Measurements from ENCODE around the gene TXNDC8.

Gene TXNDC8

DNA sequence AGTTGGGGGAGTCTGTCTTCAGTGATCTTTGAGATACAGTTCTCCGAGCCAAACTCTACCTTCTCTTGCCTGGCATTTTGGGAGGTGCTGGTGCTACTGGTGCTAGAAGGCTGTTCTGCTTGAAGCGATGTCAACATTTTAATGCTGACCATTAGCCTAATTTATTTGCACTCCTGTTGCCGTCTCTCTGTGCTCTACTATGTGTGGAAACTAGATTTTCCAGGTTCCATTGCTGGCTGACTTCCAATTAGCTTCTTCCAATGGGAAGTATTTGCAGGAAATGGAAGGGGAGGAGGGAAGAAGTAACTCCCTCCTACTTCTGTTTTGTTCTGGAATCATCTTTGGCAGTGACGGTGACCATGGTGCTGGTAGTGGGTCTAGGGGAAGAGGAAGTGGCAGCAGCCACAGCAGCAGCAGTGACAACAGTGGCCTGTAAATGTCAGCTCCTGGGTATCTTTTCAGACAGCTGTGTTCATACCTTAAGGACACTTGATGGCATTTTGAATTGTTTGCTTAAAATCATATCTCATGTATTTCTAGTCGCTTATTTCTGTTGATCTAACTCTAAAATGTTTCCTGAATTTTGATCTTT is 7.9 kb downstream of the TXNDC8 start:
- ATAC-seq: no peak
- TF ChIP-seq ZC3H10 (CRISPR knock-in tag; IDR thresholded peaks at IDR 0.05) (no peak), TCF4 (CRISPR knock-in tag; IDR thresholded peaks at IDR 0.05; ENCODE audit: borderline replicate concordance) (no peak), GLIS3 (CRISPR knock-in tag; IDR thresholded peaks at IDR 0.05) (no peak), SNAI2 (CRISPR knock-in tag; IDR thresholded peaks at IDR 0.05) (no peak), ARNTL (CRISPR knock-in tag; IDR thresholded peaks at IDR 0.05; ENCODE audit: borderline replicate concordance, low read depth) (no peak), ZFP30 (CRISPR knock-in tag; IDR thresholded peaks at IDR 0.05) (no peak), ZNF8 (CRISPR knock-in tag; IDR thresholded peaks at IDR 0.05) (no peak), OSR1 (CRISPR knock-in tag; IDR thresholded peaks at IDR 0.05) (no peak), PPARA (CRISPR knock-in tag; IDR thresholded peaks at IDR 0.05; ENCODE audit: borderline replicate concordance) (no peak)
- TF ChIP-seq, protein P1, sequence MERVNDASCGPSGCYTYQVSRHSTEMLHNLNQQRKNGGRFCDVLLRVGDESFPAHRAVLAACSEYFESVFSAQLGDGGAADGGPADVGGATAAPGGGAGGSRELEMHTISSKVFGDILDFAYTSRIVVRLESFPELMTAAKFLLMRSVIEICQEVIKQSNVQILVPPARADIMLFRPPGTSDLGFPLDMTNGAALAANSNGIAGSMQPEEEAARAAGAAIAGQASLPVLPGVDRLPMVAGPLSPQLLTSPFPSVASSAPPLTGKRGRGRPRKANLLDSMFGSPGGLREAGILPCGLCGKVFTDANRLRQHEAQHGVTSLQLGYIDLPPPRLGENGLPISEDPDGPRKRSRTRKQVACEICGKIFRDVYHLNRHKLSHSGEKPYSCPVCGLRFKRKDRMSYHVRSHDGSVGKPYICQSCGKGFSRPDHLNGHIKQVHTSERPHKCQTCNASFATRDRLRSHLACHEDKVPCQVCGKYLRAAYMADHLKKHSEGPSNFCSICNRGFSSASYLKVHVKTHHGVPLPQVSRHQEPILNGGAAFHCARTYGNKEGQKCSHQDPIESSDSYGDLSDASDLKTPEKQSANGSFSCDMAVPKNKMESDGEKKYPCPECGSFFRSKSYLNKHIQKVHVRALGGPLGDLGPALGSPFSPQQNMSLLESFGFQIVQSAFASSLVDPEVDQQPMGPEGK (CRISPR knock-in tag; IDR thresholded peaks at IDR 0.05; ENCODE audit: borderline replicate concordance): no peak
- TF ChIP-seq, protein P2, sequence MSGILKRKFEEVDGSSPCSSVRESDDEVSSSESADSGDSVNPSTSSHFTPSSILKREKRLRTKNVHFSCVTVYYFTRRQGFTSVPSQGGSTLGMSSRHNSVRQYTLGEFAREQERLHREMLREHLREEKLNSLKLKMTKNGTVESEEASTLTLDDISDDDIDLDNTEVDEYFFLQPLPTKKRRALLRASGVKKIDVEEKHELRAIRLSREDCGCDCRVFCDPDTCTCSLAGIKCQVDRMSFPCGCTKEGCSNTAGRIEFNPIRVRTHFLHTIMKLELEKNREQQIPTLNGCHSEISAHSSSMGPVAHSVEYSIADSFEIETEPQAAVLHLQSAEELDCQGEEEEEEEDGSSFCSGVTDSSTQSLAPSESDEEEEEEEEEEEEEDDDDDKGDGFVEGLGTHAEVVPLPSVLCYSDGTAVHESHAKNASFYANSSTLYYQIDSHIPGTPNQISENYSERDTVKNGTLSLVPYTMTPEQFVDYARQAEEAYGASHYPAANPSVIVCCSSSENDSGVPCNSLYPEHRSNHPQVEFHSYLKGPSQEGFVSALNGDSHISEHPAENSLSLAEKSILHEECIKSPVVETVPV (CRISPR knock-in tag; IDR thresholded peaks at IDR 0.05): no peak
- TF ChIP-seq, protein P3, sequence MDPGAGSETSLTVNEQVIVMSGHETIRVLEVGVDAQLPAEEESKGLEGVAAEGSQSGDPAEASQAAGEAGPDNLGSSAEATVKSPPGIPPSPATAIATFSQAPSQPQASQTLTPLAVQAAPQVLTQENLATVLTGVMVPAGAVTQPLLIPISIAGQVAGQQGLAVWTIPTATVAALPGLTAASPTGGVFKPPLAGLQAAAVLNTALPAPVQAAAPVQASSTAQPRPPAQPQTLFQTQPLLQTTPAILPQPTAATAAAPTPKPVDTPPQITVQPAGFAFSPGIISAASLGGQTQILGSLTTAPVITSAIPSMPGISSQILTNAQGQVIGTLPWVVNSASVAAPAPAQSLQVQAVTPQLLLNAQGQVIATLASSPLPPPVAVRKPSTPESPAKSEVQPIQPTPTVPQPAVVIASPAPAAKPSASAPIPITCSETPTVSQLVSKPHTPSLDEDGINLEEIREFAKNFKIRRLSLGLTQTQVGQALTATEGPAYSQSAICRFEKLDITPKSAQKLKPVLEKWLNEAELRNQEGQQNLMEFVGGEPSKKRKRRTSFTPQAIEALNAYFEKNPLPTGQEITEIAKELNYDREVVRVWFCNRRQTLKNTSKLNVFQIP (CRISPR knock-in tag; IDR thresholded peaks at IDR 0.05; ENCODE audit: borderline replicate concordance, low read depth): no peak

DNA sequence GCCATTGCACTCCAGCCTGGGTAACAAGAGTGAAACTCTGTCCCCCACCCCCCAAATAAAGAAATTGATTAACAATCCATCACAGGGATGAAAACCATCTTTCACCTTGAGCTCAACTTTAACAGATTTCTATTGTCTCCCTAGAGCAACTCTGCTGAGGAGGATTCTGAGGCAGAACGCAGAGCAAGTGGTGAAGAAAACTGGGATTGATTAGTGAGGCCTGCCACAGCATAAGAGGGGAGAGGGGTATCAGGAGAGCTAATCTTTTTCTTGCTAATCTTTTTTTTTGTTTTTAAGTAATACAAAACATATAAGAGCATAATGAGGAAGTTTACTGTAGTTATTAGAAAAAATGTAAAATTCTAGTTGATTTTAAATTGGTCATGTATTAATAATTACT is 8.9 kb downstream of the TXNDC8 start:
- no peak for ATAC-seq
- TF ChIP-seq ZNF8 (CRISPR knock-in tag; IDR thresholded peaks at IDR 0.05) (no peak), ZFP30 (CRISPR knock-in tag; IDR thresholded peaks at IDR 0.05) (no peak), ARNTL (CRISPR knock-in tag; IDR thresholded peaks at IDR 0.05; ENCODE audit: borderline replicate concordance, low read depth) (no peak), SNAI2 (CRISPR knock-in tag; IDR thresholded peaks at IDR 0.05) (no peak), RARB (CRISPR knock-in tag; IDR thresholded peaks at IDR 0.05) (no peak), BACH2 (CRISPR knock-in tag; IDR thresholded peaks at IDR 0.05; ENCODE audit: borderline replicate concordance) (no peak), TCF4 (CRISPR knock-in tag; IDR thresholded peaks at IDR 0.05; ENCODE audit: borderline replicate concordance) (no peak), ZFP3 (CRISPR knock-in tag; IDR thresholded peaks at IDR 0.05) (no peak), OSR1 (CRISPR knock-in tag; IDR thresholded peaks at IDR 0.05) (no peak), ZC3H10 (CRISPR knock-in tag; IDR thresholded peaks at IDR 0.05) (no peak), ISL1 (CRISPR knock-in tag; IDR thresholded peaks at IDR 0.05) (no peak), TOX (CRISPR knock-in tag; IDR thresholded peaks at IDR 0.05; ENCODE audit: borderline replicate concordance) (no peak)
- TF ChIP-seq, protein P3 (CRISPR knock-in tag; IDR thresholded peaks at IDR 0.05; ENCODE audit: borderline replicate concordance, low read depth): no peak
- TF ChIP-seq, protein P4, sequence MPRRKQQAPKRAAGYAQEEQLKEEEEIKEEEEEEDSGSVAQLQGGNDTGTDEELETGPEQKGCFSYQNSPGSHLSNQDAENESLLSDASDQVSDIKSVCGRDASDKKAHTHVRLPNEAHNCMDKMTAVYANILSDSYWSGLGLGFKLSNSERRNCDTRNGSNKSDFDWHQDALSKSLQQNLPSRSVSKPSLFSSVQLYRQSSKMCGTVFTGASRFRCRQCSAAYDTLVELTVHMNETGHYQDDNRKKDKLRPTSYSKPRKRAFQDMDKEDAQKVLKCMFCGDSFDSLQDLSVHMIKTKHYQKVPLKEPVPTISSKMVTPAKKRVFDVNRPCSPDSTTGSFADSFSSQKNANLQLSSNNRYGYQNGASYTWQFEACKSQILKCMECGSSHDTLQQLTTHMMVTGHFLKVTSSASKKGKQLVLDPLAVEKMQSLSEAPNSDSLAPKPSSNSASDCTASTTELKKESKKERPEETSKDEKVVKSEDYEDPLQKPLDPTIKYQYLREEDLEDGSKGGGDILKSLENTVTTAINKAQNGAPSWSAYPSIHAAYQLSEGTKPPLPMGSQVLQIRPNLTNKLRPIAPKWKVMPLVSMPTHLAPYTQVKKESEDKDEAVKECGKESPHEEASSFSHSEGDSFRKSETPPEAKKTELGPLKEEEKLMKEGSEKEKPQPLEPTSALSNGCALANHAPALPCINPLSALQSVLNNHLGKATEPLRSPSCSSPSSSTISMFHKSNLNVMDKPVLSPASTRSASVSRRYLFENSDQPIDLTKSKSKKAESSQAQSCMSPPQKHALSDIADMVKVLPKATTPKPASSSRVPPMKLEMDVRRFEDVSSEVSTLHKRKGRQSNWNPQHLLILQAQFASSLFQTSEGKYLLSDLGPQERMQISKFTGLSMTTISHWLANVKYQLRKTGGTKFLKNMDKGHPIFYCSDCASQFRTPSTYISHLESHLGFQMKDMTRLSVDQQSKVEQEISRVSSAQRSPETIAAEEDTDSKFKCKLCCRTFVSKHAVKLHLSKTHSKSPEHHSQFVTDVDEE (CRISPR knock-in tag; IDR thresholded peaks at IDR 0.05): no peak
- TF ChIP-seq, protein P2 (CRISPR knock-in tag; IDR thresholded peaks at IDR 0.05): no peak
